GM19467 (cell line): ENCODE data around the gene TMEM91.
"Not testable (repeated sequence)": the region's sequence is repeated elsewhere in the genome, so short reads cannot be mapped to it uniquely, and the experiment has no call there.

Source experiments
- ATAC-seq: cut with Tn5 transposase; IDR thresholded peaks from one replicate; pipeline ENCODE4 v1.9.1; 2021; ENCODE audit warnings: mild to moderate bottlenecking, moderate library complexity; ENCODE audit not compliant: unreplicated experiment

TMEM91 gene

DNA sequence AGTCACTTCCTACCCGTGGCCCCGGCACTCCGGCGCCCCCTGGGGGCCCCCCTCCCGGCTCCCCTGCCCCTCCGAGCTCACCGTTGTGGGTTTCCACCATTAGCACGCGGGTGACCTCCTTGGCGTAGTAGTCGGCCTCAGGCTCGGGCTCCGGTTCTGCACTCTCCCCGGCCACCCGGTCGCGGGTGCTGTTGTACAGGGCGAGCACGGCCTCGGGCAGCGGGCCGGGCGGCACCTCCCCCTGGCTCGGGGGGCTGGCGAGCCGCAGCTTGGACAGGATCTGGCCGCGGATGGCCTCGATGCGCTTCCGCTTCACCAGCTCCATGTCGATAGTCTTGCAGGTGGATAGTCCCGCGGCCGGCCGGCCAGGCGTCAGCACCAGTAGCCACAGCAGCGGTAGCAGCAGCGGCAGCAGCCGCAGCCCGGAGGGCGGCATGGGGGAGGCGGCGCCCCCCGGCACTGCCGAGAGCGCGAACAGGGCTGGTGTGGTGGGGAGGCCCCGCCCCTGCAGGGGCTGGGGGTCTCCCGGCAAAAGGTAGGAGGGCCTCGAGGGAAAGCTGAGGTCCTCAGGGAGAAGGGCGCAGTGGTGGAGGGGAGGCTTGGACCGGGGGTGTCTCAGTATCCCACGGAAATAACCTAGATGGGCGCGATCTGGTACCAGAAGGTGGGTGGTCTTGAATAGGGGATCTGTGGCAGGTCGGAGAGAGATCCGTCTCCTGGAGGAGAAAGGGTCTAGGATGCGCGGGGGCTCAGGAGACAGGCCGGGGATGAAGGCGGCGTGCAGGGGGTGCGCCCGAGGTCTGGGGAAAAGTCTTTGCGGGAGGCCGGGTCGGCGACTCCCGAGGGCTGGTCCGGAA, 23.5 kb upstream of the TMEM91 start:
- no peak for ATAC-seq

DNA sequence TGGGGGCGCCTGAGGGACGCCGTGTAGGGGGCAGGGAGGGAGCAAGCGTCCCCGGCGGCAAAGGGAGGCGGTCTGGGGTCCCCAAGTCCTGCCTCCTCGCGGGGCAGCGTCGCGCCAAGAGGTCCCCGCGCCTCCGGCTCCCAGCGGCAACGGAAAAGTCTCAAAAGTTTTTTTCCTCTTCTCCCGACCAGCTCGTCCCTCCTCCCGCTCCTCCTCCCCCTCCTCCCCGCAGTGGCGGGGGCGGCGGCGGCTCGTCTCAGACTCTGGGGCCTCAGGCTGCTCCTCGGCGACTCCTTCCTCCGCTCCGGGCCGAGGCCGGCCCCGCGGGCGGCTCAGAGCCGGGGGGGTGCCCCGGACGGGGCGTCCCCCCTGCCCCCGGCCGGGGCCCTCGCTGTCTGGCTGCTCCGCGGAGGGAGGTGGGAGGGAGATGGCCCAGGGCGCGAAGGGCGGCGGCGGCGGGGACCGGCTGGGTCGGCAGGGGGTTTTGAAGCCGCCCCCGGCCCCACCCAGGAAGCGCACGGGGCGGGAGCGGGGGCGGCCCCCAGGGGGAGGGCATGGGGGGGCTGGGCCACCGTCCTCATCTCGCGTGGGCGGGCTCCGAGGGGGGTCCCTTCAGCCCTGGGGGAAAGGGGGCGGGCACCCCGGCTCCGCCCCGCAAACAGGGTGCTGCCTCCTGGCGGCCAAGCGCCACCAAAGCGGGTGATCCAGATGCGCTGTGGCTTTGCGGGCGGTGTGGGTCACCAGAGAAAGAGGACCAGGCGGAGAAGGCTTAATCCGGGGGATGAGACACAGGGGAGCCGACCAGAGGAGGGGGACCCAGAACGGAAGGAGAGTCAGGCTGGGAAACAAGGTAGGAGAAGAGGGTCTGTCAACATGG, 22.6 kb upstream of the TMEM91 start, which contains the start of gene TGFB1:
TGFB1 (minus strand) TSS at position 457 of the 877 bp plus-strand sequence. CDS start 878 bp downstream, outside the sequence.
- peak; percentile 33 for ATAC-seq

DNA sequence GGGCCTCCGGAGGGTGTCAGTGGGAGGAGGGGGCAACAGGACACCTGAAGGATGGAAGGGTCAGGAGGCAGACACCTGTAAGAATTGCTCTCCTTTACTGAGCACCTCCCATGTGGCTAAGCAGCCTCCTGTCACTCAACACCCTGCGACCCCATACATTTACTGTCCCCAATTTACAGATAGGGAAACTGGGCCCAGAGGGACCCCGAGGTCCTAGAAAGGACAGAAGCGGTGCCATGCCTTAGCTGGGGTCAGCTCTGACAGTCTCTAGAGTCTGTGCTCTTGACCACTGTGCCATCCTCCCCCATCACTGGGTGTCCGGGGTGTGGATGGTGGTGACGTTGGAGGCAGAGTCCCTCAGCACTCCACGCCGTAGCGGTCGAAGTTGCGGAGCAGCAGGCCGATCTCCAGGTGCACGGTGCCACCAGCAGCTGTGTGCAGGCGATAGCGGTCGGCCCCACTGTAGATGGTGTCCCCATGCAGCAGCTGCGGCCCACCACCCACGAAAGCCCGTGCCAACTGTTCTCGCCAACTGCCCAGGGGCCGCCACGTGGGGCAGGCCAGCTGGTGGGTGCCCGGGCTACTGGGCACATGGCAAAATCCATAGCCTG, 21.9 kb upstream of the TMEM91 start:
- ATAC-seq, result peak; percentile 1

DNA sequence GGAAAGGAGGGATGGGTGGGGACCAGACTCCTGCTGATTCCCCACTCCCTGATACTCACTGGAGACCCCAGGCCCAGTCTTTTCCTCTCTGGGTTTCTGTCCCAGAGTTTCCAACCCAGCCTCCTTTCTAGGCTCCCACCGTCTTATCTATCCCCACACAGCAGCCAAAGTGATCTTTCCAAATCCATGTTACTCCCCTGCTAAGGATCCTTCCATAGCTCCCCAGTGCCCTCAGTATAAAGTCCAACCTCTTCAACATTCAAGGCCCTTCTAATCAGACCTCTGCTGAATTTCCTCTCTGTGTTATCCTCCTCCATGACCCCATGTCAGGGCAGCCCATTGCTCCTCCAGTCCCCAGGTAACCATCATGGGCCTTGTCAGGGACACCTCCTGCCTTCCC, 21.3 kb upstream of the TMEM91 start:
- no peak for ATAC-seq

DNA sequence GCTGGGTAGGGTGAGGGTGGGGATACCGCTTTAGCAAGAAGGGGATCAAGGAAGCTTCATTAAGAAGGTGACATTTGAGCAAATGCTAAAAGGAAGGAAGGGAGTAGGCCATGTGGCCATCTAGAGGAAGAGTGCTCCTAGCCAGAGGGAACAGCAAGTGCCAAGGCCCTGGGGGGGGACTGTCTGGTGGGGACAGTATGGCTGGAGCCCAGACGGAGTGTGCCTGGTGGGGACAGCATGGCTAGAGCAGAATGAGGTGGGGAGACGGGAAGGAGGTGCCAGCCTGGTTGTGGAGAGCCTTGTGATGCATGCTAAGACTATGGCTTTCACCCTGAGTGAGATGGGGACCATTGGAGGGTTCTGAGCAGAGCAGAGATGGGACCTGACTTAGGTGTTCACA, 20.5 kb upstream of the TMEM91 start:
- ATAC-seq, result no peak

DNA sequence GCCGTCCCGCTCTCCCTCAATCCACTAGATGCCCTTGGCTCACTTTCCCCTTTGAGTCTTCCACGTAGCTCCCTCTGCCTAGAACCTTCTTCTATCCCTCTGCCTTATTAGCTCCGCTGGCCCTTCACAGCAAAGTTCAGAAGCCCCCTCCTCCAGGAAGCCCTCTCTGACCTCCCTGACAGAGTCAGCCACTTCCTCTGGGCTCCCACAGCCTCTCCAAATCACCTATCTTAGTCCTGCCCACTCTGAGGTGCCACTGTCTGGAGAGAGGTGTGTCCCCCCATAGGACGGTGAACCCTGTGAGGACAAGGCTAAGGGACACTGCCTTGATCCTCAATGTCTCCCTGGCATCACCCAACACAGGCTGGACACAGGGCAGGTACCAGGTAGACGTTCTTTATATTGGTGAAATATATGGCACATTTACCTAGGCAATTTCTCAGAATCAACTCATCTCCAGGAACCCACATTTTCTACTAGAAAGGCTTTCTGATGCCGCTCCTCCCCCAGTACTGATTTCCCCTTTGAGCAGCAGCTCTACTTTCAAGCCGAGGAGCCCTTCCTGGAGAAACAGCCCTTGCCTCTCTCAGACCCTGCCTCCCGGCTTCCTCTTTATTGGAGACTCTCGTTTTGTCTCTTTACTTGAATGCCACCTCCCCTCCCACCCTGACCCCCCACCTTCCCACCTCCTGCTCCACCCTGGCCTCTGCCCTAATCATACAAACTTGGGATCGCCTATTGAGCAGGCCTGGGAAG, 19.2 kb upstream of the TMEM91 start:
- ATAC-seq, result no peak

DNA sequence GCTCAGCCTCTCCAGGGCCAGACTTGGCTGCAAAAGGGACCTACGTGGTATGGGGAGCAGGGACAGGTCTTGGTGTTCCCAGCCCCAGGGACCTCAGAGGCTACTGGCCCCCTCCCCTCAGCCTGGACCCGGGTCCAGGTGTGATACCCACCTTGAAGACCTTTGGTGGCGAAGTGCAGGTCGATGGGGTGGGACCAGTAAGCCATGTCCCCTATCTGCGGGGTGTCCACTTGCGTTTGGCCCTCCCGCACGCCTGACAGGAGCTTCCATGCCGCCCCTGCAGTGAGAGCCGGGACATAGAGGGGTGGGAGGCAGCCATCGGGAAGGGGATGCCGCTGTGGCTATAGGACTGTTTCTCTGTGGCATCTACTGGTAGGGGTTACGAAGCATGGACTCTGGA, 18.6 kb upstream of the TMEM91 start:
- ATAC-seq, result no peak

DNA sequence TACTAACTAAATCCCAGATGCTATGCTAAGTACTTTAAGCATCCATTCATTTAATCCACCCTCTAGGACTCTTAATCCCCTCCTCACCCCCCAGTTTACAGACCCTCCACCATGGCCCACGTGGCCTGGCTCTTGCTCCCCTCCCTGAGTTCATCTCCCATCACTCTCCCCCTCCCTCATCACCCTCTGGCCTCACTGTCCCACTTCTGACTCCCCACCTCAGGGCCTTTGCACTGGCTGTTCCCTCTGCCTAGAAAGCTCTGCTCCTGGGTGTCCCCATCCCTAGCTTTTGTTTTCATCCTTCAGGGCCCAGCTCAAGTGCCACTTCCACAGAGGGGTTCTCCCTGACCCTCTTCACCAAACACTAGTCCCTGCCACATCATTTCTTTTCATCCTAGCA, 16.6 kb upstream of the TMEM91 start:
- no peak for ATAC-seq

DNA sequence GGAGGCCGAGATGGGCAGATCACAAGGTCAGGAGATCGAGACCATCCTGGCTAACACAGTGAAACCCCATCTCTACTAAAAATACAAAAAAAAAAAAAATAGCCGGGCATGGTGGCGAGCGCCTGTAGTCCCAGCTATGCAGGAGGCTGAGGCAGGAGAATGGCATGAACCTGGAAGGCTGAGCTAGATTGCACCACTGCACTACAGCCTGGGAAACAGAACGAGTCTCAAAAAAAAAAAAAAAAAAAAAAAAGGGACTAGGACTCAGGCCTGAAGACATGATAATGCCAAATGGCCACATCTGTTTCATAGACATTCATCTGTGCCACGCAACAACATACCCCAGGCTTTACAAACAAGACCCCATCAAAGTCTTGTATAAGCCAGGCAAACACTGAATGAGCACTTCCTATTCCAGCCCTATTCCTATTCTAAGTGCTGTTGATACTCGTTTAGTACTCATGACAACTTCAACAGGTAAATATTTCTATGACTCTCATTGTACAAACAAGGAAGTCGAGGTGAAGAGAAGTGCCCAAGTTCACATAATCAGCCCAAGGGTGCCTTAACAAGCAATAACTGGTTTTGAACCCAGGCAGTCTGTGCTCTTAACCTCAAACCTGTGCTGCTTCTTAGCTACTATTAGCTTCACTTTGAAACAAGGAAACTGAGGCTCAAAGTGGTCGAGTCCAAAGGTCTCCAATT, 14.0 kb upstream of the TMEM91 start:
- ATAC-seq, result no peak

DNA sequence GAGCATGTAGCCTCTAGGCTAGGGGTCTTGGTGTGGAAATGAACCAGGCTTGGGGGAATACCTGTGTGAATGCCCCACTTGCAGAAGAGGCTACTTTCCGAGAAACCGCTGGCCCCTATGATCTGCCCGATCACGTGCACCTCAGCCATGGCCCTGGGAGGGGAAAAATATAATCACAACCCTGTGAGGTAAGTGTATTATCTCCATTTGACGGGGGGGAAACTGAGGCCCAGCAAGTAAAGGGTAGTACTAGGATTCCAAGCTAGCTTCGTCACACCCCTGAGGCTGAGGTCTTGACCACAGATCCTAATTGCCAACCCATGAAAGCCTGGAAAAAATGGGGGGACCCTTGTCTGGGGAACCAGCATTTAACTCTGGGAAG, 13.0 kb upstream of the TMEM91 start:
- ATAC-seq, result no peak

DNA sequence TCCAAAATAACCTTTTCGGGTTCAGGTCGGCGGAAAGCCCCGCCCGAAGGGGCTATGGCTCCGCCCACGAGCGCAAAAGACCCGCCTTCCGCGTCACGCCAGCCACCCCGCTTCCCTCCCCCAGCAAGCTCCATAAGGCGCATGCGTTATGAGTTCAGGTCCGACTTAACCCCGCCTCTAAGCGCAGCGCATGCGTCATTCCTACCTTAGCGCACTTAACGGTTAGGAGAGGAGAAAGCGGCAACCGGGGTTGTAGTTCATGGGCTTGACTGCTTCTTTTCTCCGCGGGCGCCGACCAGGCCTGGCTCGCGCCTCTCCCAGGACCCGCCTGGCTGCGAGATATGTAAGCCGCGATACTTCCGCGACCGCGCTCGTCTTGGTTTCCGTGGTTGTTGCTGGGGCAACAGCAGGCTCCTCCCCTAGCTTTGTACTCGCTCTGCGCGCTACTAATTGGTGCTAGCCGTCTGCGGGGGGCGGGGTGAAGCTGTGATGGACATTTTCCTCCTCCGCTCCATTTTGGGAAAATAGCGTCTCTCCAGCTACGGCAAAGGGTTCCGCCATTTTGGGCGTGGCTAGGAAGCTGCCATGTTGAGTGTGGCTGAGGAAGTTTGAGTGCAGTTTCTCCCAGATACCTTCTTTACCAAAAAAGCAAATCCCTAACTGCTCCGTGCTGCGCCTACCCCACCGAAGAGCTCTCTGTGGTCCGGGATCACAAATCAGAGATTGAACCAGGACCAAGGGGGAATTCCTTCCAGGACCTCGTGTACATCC, 12.4 kb upstream of the TMEM91 start, which contains the start of gene B9D2:
B9D2 (minus strand) TSS at position 397 of the 771 bp plus-strand sequence. CDS start 630 bp downstream, outside the sequence.
- ATAC-seq, result peak; percentile 72

DNA sequence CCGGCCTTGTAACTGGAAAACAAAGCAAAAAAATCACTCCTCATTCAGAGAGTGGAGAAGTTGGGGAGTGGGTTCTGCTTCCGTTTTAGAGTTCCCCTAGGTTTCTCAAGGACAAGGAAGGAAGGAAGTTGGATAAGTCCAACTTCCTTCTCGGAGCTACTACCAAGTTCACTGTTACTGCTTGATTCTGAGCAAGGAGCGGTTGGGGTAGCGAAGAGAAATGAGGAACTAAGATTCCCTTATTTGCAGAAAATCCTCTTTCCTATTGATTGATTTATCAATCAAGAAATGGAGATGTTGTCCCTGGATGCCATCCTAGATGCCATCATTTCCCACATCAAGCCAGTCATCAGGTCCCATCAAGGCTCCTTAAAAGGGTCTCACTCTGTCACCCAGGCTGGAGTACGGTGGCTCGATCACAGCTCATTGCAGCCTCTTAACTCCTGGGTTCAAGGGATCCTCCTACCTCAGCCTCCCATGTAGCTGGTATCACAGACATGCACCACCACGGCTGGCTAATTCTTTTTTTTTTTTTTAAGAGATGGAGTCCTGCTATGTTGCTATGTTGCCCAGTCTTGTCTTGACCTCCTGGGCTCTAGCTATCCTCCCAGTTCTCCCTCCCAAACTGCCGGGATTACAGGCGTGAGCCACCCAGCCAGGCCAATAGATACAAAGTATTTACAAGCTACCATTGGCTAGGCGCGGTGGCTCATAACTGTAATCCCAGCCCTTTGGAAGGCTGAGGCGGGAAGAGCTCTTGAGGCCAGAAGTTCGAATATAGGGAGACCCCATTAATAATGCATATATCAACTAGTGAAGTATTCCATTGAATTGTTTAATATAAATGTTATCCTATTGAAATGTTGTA, 11.6 kb upstream of the TMEM91 start:
- no peak for ATAC-seq

DNA sequence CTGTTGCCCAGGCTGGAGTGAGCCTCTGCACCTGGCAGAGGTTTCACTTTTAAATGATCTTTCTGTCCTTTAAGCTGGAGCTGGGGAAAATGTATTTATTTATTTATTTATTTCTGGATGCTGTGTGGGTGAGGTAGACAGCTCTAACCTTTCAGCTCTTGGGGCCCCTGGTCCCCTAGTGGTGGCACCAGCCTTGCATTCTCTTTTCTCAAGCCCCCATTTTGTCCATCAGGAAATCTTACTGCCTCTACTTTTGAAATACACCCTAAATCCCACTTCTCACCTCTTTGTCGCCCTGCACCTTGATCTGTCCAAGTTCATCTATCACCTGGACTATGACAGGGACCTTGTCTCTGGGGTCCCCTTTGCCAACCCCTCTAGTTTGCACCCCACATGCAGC, 10.2 kb upstream of the TMEM91 start:
- no peak for ATAC-seq

DNA sequence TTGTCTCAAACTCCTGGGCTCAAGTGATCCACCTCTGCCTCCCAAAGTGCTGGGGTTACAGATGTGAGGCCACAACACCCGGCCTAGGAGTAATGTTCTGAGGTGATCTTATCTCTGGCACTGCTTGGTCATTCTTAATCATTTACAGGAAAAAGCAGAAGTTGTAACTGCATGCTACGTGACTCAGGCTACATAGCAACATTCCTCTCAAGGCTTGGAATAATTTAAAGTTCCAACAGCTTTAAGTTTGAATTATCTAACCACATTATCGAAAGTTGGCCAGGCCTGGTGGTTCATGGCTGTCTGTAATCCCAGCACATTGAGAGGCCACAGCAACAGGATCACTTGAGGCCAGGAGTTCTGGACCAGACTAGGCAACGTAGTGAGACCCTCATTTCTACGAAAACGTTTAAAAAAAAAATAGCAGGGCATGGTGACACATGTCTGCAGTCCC, 8.5 kb upstream of the TMEM91 start:
- no peak for ATAC-seq

DNA sequence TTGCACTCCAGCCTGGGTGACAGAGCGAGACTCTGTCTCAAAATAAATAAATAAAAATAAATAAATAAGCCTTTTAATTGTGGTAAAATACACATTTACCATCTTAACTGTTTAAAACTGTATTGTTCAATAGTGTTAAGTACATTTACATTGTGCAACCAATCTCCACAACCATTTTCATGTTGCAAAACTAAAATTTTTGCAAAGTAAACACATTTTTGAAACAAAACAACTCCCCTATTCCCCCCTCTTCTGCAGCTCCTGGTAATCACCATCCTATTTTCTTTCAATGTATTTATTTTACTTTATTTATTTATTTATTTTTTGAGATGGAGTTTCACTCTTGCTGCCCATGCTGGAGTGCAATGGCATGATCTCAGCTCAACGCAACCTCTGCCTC, 6.6 kb upstream of the TMEM91 start:
- ATAC-seq, result no peak

DNA sequence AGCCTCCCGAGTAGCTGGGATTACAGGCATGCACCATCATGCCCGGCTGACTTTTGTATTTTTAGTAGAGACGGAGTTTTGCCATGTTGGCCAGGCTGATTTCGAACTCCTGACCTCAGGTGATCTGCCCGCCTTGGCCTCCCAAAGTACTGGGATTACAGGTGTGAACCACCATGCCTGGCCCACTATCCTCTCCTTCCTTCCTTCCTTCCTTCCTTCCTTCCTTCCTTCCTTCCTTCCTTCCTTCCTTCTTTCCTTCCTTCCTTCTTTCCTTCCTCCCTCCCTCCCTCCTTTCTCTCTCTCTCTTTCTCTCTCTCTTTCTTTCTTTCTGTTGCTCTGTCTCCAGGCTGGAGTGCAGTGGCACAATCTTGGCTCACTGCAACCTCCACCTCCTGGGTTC, 5.2 kb upstream of the TMEM91 start:
- ATAC-seq, result not testable (repeated sequence)

DNA sequence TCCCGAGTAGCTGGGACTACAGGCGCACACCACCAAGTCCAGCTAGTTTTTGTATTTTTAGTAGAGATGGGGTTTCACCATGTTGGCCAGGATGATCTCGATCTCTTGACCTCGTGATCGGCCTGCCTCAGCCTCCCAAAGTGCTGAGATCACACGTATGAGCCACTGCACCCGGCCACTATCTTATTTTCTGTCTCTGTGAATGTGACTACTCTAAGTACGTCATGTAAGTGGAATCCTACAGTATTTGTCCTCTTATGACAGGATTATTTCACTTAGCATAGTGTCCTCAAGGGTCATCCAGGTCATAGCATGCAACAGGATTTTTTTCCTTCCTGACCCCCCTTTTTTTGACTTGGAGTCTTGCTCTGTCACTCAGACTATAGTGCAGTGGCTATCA, 4.8 kb upstream of the TMEM91 start:
- no peak for ATAC-seq

DNA sequence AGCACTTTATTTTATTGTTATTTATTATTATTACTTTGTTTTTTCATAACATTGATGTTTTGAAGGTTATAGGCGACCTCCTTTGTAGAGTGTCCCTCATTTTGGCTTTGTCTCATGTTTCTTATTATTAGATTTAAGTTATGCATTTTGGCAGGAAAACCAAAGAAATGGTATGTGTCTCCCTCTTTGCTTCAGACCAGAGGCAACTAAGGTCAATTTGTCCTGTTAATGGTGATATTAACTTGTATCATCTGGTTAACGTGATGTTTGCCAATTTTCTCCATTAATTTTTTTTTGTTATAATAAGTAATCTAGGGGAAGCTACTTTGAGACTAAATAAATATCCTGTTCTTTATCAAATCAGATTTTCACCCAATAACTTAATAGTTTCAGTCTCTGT, 3.8 kb upstream of the TMEM91 start:
- no peak for ATAC-seq
